Measurements from ENCODE around the gene KCNMB2.

DNA sequence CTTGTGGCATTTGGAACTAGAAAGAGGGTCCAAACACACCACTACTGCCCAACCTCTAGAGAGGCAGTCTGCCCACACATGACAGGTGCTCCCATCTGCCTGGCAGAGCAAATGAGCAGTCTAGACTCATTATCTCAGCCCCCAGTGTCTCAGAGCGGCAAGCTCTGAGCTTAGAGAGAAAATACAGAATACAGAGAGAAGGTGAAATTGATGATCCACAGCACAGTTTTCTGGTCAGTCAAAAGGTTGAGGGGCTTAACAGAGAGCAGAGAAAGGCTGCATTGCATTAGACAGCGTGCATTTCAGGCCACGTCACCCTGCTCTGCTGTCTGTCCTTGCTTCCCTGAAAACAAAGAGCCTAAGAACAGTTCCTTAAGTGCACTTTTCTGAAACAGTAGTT is 135.1 kb downstream of the KCNMB2 start:
- no peak for TF ChIP-seq MAFK (IDR thresholded peaks at IDR 0.05; ENCODE audit: partially characterized antibody)
- TF ChIP-seq CTCF (IDR thresholded peaks at IDR 0.05): no peak
- no peak for TF ChIP-seq RFX5 (IDR thresholded peaks at IDR 0.05)

Data from A549 (cell line).